Suprapubic skin (tissue), 3 donors: ENCODE results near the gene GIT1.

Experiments
- EP300 ChIP-seq: sonication (generic); formaldehyde crosslinking; IDR thresholded peaks from one replicate; pipeline ENCODE4 v1.6.1; 2017; ENCODE audit warnings: antibody characterized with exemption
- TF ChIP-seq, protein P1 (sequence below), 2 donors: fragments of 200-600 bp in 1 of 2; fragments of 450-650 bp in 1 of 2; sonication (generic) in 1 of 2; IDR thresholded peaks; one replicate each; pipeline ENCODE4 v1.5.1; 2016 to 2019; ENCODE audit warnings: antibody characterized with exemption in 2 of 2, mild to moderate bottlenecking in 1 of 2, moderate library complexity in 1 of 2

DNA sequence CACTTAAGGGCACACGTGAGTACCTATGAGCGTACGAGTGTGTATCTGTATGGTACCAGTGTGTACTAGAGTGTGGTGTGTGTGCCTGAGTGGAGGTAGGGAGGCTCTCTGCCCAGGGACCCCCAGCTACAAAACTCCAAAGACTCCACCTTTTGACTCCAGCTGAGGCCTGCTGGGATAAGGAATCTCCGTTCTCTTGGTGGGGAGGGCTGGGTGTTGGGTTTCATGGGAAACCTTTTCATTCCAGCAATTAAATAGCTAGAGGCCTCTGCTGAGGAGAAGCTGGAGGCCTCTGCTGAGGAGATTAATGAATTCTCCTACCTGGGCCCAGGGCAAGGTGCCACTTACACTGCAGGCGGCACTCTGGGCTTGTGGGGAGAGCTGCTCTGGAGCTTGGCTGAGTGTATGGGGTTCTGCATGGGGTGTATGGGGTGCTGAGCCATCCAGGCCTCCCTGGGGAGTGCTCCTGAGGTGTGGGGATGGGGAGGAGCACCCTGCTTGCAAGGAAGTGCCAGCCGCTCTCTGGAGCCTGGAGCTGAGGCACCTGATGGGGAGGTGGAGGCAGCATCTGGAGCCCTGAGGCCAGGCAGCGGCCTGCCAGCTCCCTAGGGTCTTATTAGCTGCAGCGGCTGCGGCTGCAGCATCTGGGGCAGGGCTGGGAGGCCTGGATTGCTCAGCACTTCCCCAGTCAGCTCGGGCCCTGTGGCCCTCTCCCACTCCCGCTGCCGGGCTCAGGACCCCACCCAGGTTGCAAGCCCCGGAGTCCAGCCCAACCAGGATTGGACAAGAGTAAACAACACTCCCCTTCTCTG, 8.1 kb upstream of the GIT1 start:
- TF ChIP-seq, protein P1, sequence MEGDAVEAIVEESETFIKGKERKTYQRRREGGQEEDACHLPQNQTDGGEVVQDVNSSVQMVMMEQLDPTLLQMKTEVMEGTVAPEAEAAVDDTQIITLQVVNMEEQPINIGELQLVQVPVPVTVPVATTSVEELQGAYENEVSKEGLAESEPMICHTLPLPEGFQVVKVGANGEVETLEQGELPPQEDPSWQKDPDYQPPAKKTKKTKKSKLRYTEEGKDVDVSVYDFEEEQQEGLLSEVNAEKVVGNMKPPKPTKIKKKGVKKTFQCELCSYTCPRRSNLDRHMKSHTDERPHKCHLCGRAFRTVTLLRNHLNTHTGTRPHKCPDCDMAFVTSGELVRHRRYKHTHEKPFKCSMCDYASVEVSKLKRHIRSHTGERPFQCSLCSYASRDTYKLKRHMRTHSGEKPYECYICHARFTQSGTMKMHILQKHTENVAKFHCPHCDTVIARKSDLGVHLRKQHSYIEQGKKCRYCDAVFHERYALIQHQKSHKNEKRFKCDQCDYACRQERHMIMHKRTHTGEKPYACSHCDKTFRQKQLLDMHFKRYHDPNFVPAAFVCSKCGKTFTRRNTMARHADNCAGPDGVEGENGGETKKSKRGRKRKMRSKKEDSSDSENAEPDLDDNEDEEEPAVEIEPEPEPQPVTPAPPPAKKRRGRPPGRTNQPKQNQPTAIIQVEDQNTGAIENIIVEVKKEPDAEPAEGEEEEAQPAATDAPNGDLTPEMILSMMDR (IDR thresholded peaks at IDR 0.05) = no peak
- no peak for TF ChIP-seq EP300
